ENCODE results near the gene PSTPIP1. TPM values are rescaled to one million over a fixed set of nuclear protein-coding genes. Genes with fewer than 3 reads are reported as not detected.

PSTPIP1 gene
- total and polyA plus RNA-seq, 9 of the 15 experiments (the other 6 are each of a cell fraction or from before 2014, with no cell fraction given), result not detected

GRCh38 chr15:77085297-77085696, 90.4 kb downstream of the PSTPIP1 start (continued):
- TF ChIP-seq SMAD2 (IDR thresholded peaks at IDR 0.05; ENCODE audit: low read depth, low read length) (no peak), ESRRB (CRISPR knock-in tag; IDR thresholded peaks at IDR 0.05; ENCODE audit: borderline replicate concordance) (no peak), EP300 (IDR thresholded peaks at IDR 0.05; ENCODE audit: low read length) (0 out of 2 replicates have a peak, but pooled peaks have one; percentile 16), CBFA2T2 (conservative IDR thresholded peaks at IDR 0.05) (no peak), MAFK (IDR thresholded peaks at IDR 0.05; ENCODE audit: low read length) (peak; percentile 63; the same call in 1 of the 2 replicates), PTBP1 (IDR thresholded peaks at IDR 0.05; ENCODE audit: low read depth, low read length) (no peak), DLX4 (CRISPR knock-in tag; IDR thresholded peaks at IDR 0.05) (no peak), ZNF239 (CRISPR knock-in tag; IDR thresholded peaks at IDR 0.05) (no peak), CEBPG (CRISPR knock-in tag; IDR thresholded peaks at IDR 0.05) (no peak), CEBPG (tag; conservative IDR thresholded peaks at IDR 0.05 in 1 of 2, IDR thresholded peaks at IDR 0.05 in 1 of 2) (peak in 1 of 2 experiments; percentile 38; a peak in 1 of 4 replicates), FOXM1 (IDR thresholded peaks at IDR 0.05; ENCODE audit: low read depth) (no peak), FOXM1 (CRISPR knock-in tag; IDR thresholded peaks at IDR 0.05; ENCODE audit: low read depth) (no peak), ZNF282 (CRISPR knock-in tag; IDR thresholded peaks at IDR 0.05) (no peak), ILK (tag; IDR thresholded peaks at IDR 0.05; ENCODE audit: borderline replicate concordance, low read depth) (no peak), KDM4B (IDR thresholded peaks at IDR 0.05; ENCODE audit: borderline replicate concordance in 2 of 2, low read depth in 1 of 2) (no peak), E2F8 (IDR thresholded peaks at IDR 0.05; ENCODE audit: low read depth, partially characterized antibody) (no peak), CUX1 (CRISPR knock-in tag; IDR thresholded peaks at IDR 0.05) (no peak), PHB (CRISPR knock-in tag; IDR thresholded peaks at IDR 0.05) (no peak), ETV6 (IDR thresholded peaks at IDR 0.05; ENCODE audit: borderline replicate concordance in 1 of 2, low read depth in 2 of 2, low read length in 1 of 2) (no peak), ETV6 (CRISPR knock-in tag; IDR thresholded peaks at IDR 0.05; ENCODE audit: borderline replicate concordance) (no peak), CBFB (CRISPR knock-in tag; IDR thresholded peaks at IDR 0.05) (no peak), TOE1 (IDR thresholded peaks at IDR 0.05; ENCODE audit: borderline replicate concordance) (no peak), TOE1 (CRISPR knock-in tag; IDR thresholded peaks at IDR 0.05; ENCODE audit: borderline replicate concordance, low read depth) (no peak)

Data from K562 (cell line).